DND-41 (cell line): ENCODE results near the gene VAMP4.
A peak's percentile ranks its signal among the peaks of the same experiment; 100 is the strongest.

Experiments
- ATAC-seq: fragments of 200-7000 bp; cut with Tn5 transposase; 3 replicates; pipeline ENCODE4 v1.9.1; 2021; ENCODE audit warnings: low read depth; ENCODE audit not compliant: insufficient read depth
- DNase-seq: peaks from one replicate; pipeline ENCODE4 v3.0.0-alpha.2; 2020
- H2AFZ ChIP-seq: 2 replicates; pipeline ENCODE4 v1.6.0; 2012; ENCODE audit warnings: low read depth, low read length
- H3K27ac ChIP-seq: 2 replicates; pipeline ENCODE4 v1.5.1; 2012; ENCODE audit warnings: low read length, inconsistent platforms
- H3K27me3 ChIP-seq: fragments of 200-600 bp; sonication (generic); 2 replicates; pipeline ENCODE4 v1.6.0; 2012; ENCODE audit warnings: low read length, mild to moderate bottlenecking, inconsistent platforms; ENCODE audit not compliant: insufficient read depth, poor library complexity
- H3K36me3 ChIP-seq: 2 replicates; pipeline ENCODE4 v1.5.1; 2012; ENCODE audit warnings: low read length, inconsistent platforms; ENCODE audit not compliant: insufficient read depth
- H3K4me1 ChIP-seq: 2 replicates; pipeline ENCODE4 v1.5.1; 2012; ENCODE audit warnings: mild to moderate bottlenecking, low read length; ENCODE audit not compliant: insufficient read depth
- H3K4me2 ChIP-seq: 2 replicates; pipeline ENCODE4 v1.6.0; 2012; ENCODE audit warnings: mild to moderate bottlenecking, moderate library complexity, low read length, inconsistent platforms; ENCODE audit not compliant: insufficient read depth
- H3K4me3 ChIP-seq, 2 experiments: fragments of 200-600 bp in 1 of 2; shearing (Covaris generic) in 1 of 2; 2 replicates each; pipeline ENCODE4 v1.5.1; 2012 to 2016; ENCODE audit warnings: inconsistent platforms in 2 of 2, low read length in 2 of 2, mild to moderate bottlenecking in 2 of 2, low read depth in 1 of 2, moderate library complexity in 1 of 2
- H3K79me2 ChIP-seq: 2 replicates; pipeline ENCODE4 v1.6.0; 2012; ENCODE audit warnings: low read length, inconsistent platforms; ENCODE audit not compliant: insufficient read depth
- H3K9ac ChIP-seq: 2 replicates; pipeline ENCODE4 v1.6.0; 2012; ENCODE audit warnings: low read depth, mild to moderate bottlenecking, inconsistent platforms, low read length, moderate library complexity
- H3K9me3 ChIP-seq: 2 replicates; pipeline ENCODE4 v1.5.1; 2012; ENCODE audit warnings: low read length, moderate library complexity, mild to moderate bottlenecking, inconsistent platforms; ENCODE audit not compliant: insufficient read depth, severe bottlenecking
- H4K20me1 ChIP-seq: 2 replicates; pipeline ENCODE4 v1.6.0; 2012; ENCODE audit warnings: low read length; ENCODE audit not compliant: insufficient read depth
- CTCF ChIP-seq: IDR thresholded peaks from 2 replicates; pipeline ENCODE4 v1.5.1; 2012; ENCODE audit warnings: borderline replicate concordance, low read length, moderate library complexity, mild to moderate bottlenecking; ENCODE audit not compliant: poor library complexity, severe bottlenecking; ENCODE audit errors: extremely low read depth
- EZH2 ChIP-seq: IDR thresholded peaks from 3 replicates; pipeline ENCODE4 v1.6.1; 2012; ENCODE audit warnings: borderline replicate concordance, low read depth, mild to moderate bottlenecking, moderate library complexity, low read length, inconsistent platforms; ENCODE audit not compliant: severe bottlenecking

Gene VAMP4

GRCh38 chr1:171787686-171788480 is 46.0 kb upstream of the VAMP4 start:
- Histone ChIP-seq H3K4me3 (no peak overlapping the region), H3K9ac (no peak overlapping the region), H3K27ac (no peak overlapping the region), H3K79me2 (peaks cover 40% of the 10 kb centered on the region), H3K4me1 (peaks cover 21% of the 10 kb centered on the region), H3K27me3 (no peaks in the 10 kb centered on the region), H3K9me3 (no peaks in the 10 kb centered on the region), H3K4me2 (no peak overlapping the region), H3K36me3 (peaks cover 92% of the 10 kb centered on the region), H2AFZ (no peak overlapping the region), H4K20me1 (peaks cover 8% of the 10 kb centered on the region; the same call in 1 of the 2 replicates)
- no peak for DNase-seq
- TF ChIP-seq CTCF (no peak), EZH2 (no peak)
- ATAC-seq = no peak

GRCh38 chr1:171786534-171786933 is 44.7 kb upstream of the VAMP4 start:
- H3K79me2 ChIP-seq = peaks cover 53% of the 10 kb centered on the region
- H3K4me2 ChIP-seq = no peak overlapping the region

GRCh38 chr1:171785766-171786165 is 43.9 kb upstream of the VAMP4 start:
- DNase-seq = no peak
- no peaks in the 10 kb centered on the region for H3K27me3 ChIP-seq
- H3K79me2 ChIP-seq = peaks cover 50% of the 10 kb centered on the region
- no peaks in the 10 kb centered on the region for H3K9me3 ChIP-seq
- no peak overlapping the region for H2AFZ ChIP-seq
- H4K20me1 ChIP-seq = peaks cover 8% of the 10 kb centered on the region; the same call in 1 of the 2 replicates
- H3K27ac ChIP-seq = no peak overlapping the region
- TF ChIP-seq EZH2 (no peak), CTCF (no peak)
- H3K36me3 ChIP-seq = peaks cover 71% of the 10 kb centered on the region
- H3K9ac ChIP-seq = no peak overlapping the region
- ATAC-seq = no peak
- no peak overlapping the region for H3K4me3 ChIP-seq
- peak overlapping the region; percentile 68; the same call in 1 of the 2 replicates for H3K4me2 ChIP-seq
- H3K4me1 ChIP-seq = peaks cover 32% of the 10 kb centered on the region

More at GRCh38 chr1:171786534-171786933, 44.7 kb upstream of the VAMP4 start:
- H3K9me3 ChIP-seq = no peaks in the 10 kb centered on the region
- ATAC-seq (no peak), DNase-seq (no peak)
- H3K9ac ChIP-seq = no peak overlapping the region
- peaks cover 30% of the 10 kb centered on the region for H3K4me1 ChIP-seq
- no peak overlapping the region for H3K4me3 ChIP-seq
- H3K36me3 ChIP-seq = peaks cover 78% of the 10 kb centered on the region
- no peak overlapping the region for H2AFZ ChIP-seq
- peaks cover 8% of the 10 kb centered on the region; the same call in 1 of the 2 replicates for H4K20me1 ChIP-seq
- no peak for TF ChIP-seq EZH2
- no peak for TF ChIP-seq CTCF
- H3K27ac ChIP-seq = no peak overlapping the region
- H3K27me3 ChIP-seq = no peaks in the 10 kb centered on the region
